Panc1 (cell line): Measurements from ENCODE around the gene C3orf33.

Experiments used
- POLR2AphosphoS5 ChIP-seq: IDR thresholded peaks from 2 replicates; pipeline ENCODE4 v1.6.1; 2012; ENCODE audit warnings: mild to moderate bottlenecking, low read depth, low read length, moderate library complexity
- TCF7L2 ChIP-seq: IDR thresholded peaks from 2 replicates; pipeline ENCODE4 v1.6.1; 2011; ENCODE audit warnings: mild to moderate bottlenecking, low read depth, low read length, inconsistent platforms
- TF ChIP-seq, protein P1 (sequence below): fragments of 450-650 bp; IDR thresholded peaks from 2 replicates; pipeline ENCODE4 v1.5.1; 2017; ENCODE audit warnings: mild to moderate bottlenecking

DNA sequence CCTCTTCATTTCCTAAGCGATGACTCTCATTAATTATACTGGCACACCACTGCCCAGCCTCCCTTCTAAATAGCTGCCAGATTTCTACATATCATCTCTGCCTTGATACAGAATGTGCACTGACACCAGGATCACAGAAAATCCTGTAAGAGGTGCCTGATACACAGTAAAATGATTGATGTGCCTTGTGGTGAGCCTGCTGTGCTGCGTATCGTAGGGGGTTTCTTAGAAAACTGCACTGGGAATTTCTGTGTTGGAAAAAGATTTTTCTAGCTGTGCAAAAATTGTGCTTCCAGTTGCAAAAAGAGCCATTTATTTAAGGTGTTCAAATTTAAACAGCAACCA is 58.2 kb downstream of the C3orf33 start:
- TF ChIP-seq TCF7L2 (no peak), POLR2AphosphoS5 (no peak)
- TF ChIP-seq, protein P1, sequence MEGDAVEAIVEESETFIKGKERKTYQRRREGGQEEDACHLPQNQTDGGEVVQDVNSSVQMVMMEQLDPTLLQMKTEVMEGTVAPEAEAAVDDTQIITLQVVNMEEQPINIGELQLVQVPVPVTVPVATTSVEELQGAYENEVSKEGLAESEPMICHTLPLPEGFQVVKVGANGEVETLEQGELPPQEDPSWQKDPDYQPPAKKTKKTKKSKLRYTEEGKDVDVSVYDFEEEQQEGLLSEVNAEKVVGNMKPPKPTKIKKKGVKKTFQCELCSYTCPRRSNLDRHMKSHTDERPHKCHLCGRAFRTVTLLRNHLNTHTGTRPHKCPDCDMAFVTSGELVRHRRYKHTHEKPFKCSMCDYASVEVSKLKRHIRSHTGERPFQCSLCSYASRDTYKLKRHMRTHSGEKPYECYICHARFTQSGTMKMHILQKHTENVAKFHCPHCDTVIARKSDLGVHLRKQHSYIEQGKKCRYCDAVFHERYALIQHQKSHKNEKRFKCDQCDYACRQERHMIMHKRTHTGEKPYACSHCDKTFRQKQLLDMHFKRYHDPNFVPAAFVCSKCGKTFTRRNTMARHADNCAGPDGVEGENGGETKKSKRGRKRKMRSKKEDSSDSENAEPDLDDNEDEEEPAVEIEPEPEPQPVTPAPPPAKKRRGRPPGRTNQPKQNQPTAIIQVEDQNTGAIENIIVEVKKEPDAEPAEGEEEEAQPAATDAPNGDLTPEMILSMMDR = no peak
